Measurements from ENCODE around the gene HIVEP1. TPM values are rescaled to one million over a fixed set of nuclear protein-coding genes. Genes with fewer than 3 reads are reported as not detected.

HIVEP1 gene
- polyA plus RNA-seq, 10 donors, result 15.2 to 30.1 (median 22.0) TPM

DNA sequence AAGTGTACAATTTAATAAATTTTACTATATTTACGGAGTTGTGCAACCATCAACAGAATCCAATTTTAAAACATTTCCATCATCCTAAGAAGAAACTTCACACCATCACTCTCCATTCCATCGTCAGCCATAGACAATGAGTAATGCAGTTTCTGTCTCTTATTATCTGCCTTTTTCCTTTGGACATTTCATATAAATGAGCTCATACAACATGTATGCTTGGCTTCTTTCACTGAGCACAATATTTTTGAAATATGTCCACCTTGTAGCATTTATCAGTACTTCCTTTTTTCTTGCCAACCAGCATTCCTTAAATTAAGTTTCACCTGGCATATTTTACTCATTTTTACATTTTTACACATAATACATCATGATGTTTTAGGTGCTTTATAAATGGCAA is 22.7 kb upstream of the HIVEP1 start:
- peak in 2 of 3 donors; percentile 37 to 47 for DNase-seq

- DNase-seq, result no peak
Measured at GRCh38 chr6:11992086-11992485, 20.0 kb upstream of the HIVEP1 start.

GRCh38 chr6:11994875-11995461 is 17.1 kb upstream of the HIVEP1 start:
- DNase-seq, result no peak

DNA sequence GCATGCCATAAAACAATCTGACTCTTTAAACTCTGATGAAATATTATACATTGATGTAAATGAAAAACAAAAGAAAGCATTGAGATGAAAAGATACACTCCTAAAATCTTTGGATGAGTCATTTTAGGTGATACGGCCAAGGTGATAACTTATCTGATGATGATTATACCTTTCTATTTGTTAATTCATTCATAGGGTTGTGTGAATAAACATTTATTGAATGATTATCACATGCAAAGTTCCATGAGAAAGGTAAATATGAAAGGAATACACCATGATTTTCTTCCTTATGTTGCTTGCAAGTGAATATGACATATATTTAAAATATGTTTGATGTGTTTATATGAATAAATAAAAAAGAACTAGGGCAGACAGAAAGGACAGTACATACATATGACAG is 15.4 kb upstream of the HIVEP1 start:
- DNase-seq, result no peak

GRCh38 chr6:11999246-11999645 is 12.9 kb upstream of the HIVEP1 start:
- peak in 2 of 3 donors; percentile 43 to 58 for DNase-seq

DNA sequence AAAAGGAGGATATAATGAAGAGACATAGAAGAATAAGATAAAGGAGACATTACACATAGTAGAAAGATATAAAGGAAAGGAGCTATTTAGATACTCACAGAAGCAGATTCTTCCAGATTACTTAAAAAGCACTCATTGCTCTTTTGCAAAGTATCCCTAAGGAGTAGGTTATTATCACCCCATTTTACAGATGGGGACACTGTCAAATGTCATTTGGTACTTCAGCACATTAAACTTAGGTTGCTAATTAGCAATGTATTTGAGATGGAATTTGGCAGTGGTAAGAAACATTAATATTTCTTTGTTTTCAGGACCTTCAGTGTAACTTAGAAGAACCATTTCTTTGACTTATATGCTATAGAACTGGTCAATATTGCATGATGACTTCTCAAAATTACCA is 11.9 kb upstream of the HIVEP1 start:
- DNase-seq, result no peak

- peak; percentile 40 to 75 (median 60) for DNase-seq
Measured at GRCh38 chr6:12001004-12001705, 11.0 kb upstream of the HIVEP1 start.

DNA sequence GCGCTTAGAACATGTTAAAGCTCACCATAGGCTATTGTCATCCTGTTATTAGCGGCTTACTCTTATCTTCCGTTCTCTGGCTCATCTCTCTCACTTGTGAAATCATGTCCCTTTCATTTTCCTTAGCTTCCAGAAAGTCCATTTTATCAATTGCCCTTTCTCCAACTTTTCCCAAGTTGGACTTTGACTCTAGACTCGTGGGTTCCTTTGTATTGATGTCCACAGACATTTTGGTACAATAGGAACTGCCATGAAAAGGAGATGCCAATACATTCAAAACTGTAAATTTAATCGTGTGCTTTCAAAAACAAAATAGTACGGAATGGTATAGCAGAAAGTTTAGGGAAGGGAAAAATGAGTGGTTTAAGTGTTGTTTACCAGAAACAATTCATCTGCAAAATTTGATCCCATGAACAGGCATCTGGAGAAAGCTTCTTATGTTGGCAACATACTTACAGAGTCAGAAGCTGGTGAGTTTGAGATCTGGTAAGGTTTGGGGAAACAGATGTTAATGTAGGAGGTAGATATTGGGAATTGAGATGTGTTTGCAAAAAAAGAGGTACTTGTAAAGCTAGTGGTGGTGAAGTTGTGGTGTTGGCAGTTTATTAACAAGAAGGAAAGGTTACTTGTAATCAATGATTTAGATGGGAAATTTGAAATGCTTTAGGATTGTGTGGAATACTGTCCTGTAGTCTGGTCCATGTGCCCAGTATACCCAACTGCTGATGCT is 10.2 kb upstream of the HIVEP1 start:
- peak in 1 of 3 donors; percentile 17 for DNase-seq

DNA sequence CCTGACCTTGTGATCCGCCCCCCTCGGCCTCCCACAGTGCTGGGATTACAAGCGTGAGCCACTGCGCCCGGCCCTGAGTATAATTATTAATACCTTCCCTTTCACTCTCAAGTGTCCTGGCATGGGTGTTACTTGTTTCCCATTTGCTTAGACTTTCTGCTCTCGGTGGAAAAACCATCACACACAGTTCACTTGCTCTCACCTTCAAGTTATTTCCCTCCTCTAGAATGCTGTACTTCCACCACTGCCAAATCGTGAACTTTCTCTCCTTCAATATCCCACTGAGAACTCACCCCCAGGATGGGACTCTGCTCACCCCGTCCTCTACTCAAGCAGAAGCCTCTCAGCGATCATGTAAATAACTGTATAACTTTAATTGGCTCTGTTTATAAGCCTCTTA is 4.6 kb upstream of the HIVEP1 start:
- no peak for DNase-seq

DNA sequence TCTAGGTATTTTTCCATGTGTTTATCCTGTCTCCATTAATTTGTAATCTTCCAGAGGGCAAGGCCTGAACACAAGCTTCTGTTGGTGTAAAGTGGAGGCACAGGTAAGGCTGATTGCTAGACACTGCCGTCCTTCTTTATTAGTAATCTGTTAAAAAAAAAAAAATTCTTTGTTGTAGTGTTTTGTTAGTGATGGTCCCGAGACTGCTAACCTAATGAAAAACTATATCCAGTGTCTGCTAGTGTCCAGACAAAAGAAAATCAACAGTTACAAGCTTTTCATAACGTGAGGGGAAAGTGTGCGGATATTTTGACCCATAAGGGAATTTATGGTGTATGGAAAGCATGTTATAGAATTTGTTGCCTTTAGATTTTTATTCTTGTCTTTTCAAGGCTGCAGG is 4.2 kb upstream of the HIVEP1 start:
- DNase-seq, result no peak

DNA sequence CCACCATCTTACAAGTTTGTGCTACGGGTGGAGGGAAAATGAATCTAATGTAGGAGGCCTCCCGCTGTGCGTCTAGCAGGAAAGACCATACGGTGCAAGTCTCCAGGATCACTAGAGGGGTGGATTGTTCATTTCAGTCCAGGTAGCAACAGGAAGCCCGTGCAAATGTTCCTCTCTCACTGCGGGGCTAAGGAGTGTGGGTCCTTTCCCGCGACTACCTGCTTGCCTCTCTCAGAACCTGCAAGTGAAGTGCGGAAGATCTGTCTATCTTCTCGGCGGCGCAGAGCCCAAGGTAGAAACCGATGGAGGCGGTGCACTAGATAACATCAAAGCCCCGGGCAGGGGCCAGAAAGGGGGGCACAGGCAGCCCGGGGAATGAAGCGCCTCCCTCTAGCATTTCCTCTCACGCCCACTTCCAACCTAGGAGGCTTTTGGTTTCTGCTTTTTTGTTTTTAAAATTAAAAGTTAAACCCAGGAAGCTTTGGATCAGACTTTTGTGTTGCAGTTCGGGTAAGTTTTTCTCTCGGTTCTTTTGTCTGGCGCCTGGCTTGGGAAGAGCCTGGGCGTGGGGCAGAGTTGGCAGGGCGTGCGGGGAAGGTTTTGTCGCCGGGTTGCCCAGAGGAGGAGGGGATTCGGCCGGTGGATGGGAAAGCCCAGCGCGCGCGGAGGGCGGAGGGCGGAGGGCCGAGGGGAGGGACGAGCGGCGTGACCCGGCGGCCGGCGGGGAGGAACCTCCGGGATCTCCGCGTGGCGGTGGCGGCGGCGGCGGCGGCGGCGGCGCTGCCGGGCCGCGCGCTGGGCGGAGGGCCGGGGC is 3.5 kb upstream of the HIVEP1 start:
- DNase-seq, result peak; percentile 70 to 91 (median 83)

GRCh38 chr6:12009180-12009685 is 2.9 kb upstream of the HIVEP1 start:
- no peak for DNase-seq

DNA sequence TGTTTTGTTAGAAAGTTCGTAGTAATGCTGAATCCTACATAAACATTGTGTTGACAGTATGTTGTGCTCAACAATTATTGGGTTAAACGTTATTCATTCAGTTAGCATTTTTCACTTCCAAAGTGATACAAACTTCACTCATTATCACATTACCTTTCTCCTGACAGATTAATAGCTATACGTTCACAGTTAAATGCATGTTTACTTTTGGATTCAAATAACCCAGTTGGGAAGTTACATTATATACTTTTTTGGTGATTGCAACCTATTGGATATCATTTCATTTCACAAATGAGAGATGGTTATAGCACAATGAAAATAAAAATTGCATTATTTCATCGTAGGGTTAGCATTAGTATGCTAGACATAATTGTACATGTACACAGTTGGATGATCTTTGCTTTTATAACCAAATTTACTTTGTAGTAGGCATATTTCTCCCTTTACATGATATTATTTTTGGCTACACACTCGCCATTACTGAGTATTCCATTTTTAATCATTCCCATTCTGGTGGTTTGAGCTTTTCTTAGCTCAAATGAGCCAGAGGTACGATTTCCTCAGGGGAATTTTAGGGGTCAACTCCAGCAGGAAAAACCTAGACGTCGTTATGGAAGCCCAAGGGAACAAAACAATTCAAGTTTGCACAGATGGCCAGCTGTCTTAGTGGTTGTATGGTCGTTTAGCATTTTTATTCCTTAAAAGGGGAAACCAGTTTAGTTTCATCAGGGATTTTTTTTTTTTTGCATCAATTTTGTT is 2.1 kb upstream of the HIVEP1 start:
- peak; percentile 48 to 79 (median 72) for DNase-seq

- DNase-seq, result peak in 2 of 3 donors; percentile 85 to 94
Measured at GRCh38 chr6:12010635-12011275, 1.4 kb upstream of the HIVEP1 start.

DNA sequence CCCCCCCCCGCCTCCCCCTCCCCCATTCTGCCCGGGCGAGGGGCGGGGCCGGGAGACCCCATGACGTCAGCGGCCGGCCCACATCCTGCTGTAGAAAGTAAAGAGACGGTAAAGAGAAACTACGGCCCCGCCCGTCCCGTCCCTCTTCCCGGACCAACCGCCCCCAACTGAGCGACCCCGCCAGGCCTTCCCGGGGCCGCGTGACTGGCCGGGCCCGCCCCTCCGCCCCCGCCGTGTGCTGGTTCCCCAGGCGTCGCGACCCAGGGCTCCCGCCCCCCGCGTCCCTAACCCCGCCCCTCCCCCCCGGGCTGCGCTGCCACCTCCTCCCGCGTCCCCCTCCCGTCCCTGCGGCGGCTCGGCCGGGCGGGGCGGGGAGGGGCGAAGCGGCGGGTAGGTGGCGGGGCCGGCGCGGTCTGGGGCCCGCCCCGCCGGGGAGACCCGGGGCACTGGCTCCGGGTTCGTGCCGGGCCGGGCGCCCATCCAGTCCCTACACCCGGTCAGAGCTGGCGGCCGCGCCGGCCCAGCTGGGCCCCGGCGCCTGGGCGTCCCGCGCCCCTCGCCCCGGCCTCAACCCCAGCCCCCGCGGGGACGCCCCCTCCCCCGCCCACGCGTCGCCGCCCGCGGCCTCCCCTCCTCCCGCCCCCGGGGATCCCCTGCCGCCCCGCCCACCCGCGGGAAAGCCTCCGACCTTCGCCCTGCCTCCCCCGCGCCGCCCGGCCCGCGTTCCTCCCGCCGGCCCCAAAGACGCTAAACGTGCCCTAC is 655 bp upstream of the HIVEP1 start:
- peak; percentile 95 to 98 (median 98) for DNase-seq

DNA sequence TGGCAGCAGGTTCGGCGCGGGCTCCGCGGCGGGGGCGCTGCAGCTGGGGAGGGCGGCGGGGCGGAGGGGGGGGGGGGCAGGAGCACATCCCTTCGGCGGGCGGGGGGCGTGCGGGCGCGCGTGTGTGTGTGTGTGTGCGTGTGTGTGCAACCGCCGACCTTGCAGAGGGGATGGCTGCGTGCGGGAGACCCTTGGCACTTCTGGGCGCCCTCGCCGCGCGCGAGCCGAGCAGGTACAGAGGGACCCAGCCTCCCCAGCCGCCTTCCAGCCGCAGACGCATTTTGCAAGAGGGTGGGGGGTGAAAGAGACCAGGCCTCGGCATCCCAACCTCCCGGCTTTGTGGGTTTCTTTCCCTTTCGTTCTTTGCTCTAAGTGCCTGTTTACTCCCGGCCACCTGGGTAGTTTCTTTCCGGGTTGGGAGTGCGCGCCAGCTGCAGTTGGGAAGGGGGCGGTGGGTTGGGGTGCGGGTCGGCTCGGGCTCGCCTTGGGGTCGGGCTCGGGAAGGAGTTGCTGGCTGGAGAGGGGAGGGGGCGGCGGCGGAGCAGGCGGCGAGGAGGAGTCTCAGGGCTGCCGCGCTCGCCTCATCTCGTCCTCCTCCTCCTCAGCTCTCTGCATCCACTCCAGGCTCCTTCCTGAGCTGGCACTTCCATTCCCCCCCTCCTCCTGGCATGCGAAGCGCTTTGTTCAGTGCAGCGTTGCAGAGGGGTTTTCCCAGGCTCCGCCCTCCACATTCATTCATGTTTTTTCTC is 620 bp downstream of the HIVEP1 start:
- DNase-seq, result peak; percentile 80 to 94 (median 87)

DNA sequence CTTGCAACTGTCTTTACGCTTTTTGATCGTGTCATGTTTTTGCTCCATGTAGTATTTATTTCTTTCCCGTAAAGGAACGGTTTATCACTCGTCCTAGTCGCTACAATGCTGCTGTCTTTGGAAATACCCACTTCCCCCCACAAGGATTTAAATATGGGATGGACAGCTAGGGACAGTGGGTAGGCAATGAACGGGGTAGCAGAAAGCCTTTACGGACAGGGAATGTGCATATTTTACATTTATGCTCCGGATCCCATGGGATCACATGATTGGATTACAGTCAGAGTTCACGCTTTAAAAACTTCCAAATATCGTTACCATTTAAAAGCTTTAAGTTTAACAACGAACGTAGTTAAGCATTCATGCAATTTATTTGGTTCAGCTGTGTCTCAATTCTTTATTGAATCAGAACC is 1.2 kb downstream of the HIVEP1 start:
- DNase-seq, result no peak

DNA sequence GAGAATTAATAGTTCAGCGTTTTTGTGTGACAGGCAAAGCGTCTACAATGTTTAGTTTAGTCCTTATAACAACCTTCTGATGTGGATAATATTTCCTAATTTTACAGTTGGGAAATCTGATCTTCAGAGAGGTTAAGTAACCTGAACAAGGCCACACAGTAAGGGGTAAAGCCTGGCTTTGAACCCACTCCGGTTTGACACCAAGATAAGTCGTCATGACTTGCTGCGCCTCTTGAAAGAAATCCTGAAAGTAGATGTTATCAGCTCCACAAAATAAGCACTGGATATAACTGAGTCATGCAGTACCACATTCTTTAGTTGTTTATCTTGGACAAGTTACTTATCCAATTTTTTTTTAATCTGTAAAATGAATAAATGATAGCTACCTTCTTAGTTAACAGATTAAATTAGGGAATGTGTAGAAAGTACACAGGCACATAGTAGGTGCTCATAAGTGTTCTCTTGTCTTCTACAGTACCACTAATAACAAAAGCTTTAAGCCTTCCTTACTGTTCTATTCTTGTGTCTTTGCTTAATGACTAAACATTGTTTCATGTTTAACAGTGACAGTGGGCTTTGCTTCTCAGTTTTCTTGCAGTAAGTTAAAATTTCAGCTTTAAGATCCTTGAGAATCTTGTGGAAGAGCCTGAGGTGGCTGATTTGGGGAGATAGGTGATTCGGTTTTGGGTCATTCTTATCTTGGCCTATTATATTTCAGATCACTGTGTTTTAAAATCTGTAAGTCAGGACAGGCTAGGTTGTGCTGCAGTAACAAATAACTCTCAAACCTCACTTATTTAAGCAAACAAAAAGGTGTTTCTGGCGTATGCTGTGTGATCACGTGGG is 2.1 kb downstream of the HIVEP1 start:
- DNase-seq, result peak in 1 of 3 donors; percentile 54
